ACC112 (cell line): ENCODE measurements around the gene DTNBP1.

Experiments used
- H2AFZ ChIP-seq: fragments of 200-600 bp; sonication (generic); one replicate; pipeline ENCODE4 v1.6.0; 2017; ENCODE audit warnings: antibody characterized with exemption, low read length; ENCODE audit not compliant: unreplicated experiment
- H3K27ac ChIP-seq: fragments of 200-600 bp; sonication (generic); 2 replicates; pipeline ENCODE4 v1.5.1; 2014; ENCODE audit warnings: low read depth, mild to moderate bottlenecking, antibody characterized with exemption, low read length, moderate library complexity
- H3K27me3 ChIP-seq: fragments of 200-600 bp; sonication (generic); 2 replicates; pipeline ENCODE4 v1.6.1; 2014; ENCODE audit warnings: mild to moderate bottlenecking, antibody characterized with exemption, low read length, moderate library complexity, mixed read lengths; ENCODE audit not compliant: insufficient read depth
- H3K36me3 ChIP-seq: fragments of 200-600 bp; sonication (generic); 2 replicates; pipeline ENCODE4 v1.6.1; 2016; ENCODE audit warnings: mild to moderate bottlenecking, antibody characterized with exemption, low read length, moderate library complexity, mixed read lengths; ENCODE audit not compliant: insufficient read depth
- H3K4me1 ChIP-seq: fragments of 200-600 bp; sonication (generic); one replicate; pipeline ENCODE4 v1.6.1; 2016; ENCODE audit warnings: low read length, mixed read lengths; ENCODE audit not compliant: insufficient read depth, unreplicated experiment, control insufficient read depth
- H3K4me3 ChIP-seq: fragments of 200-600 bp; sonication (generic); 2 replicates; pipeline ENCODE4 v1.5.1; 2014; ENCODE audit warnings: mild to moderate bottlenecking, low read depth, low read length
- H3K79me2 ChIP-seq: fragments of 200-600 bp; sonication (generic); one replicate; pipeline ENCODE4 v1.6.0; 2016; ENCODE audit warnings: low read length; ENCODE audit not compliant: control insufficient read depth, unreplicated experiment, insufficient read depth

The DTNBP1 gene

GRCh38 chr6:15682965-15683822 lies 20.4 kb upstream of the DTNBP1 start:
- H3K36me3 ChIP-seq = no peaks in the 10 kb centered on the region
- no peaks in the 10 kb centered on the region for H3K79me2 ChIP-seq
- H3K27me3 ChIP-seq = peaks cover 34% of the 10 kb centered on the region
- H2AFZ ChIP-seq = no peak overlapping the region
- H3K4me3 ChIP-seq = no peak overlapping the region
- H3K4me1 ChIP-seq = no peaks in the 10 kb centered on the region
- H3K27ac ChIP-seq = no peak overlapping the region

GRCh38 chr6:15681946-15682345 lies 19.1 kb upstream of the DTNBP1 start:
- Histone ChIP-seq H3K27me3 (peaks cover 47% of the 10 kb centered on the region), H3K4me3 (no peak overlapping the region), H3K79me2 (no peaks in the 10 kb centered on the region), H3K36me3 (no peaks in the 10 kb centered on the region), H3K4me1 (no peaks in the 10 kb centered on the region), H2AFZ (no peak overlapping the region), H3K27ac (no peak overlapping the region)

GRCh38 chr6:15678514-15678913 lies 15.7 kb upstream of the DTNBP1 start:
- no peak overlapping the region for H2AFZ ChIP-seq
- no peak overlapping the region for H3K4me3 ChIP-seq
- no peak overlapping the region for H3K27ac ChIP-seq
- no peaks in the 10 kb centered on the region for H3K36me3 ChIP-seq
- H3K79me2 ChIP-seq = no peaks in the 10 kb centered on the region
- no peaks in the 10 kb centered on the region for H3K4me1 ChIP-seq
- peaks cover 63% of the 10 kb centered on the region for H3K27me3 ChIP-seq

DNA sequence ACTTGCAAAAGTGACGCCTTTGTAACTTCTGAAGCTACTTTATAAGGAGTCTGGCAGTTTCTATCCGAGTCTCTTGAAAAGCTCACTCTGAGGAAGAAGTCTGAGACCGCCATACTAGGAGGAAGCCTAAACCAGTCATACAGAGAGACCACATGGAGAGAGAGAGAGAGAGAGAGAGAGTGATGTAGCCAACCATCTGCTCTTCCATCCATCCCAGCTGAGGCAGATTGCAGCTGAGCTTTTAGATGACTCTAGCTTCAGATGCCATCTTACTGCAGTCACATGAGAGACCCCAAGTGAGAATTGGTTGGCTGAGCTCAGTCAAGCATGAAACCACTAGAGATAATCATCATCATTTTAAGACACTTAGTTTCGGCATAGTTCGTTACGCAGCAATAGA lies 15.0 kb upstream of the DTNBP1 start:
- H3K79me2 ChIP-seq = no peaks in the 10 kb centered on the region
- H3K27ac ChIP-seq = no peak overlapping the region

DNA sequence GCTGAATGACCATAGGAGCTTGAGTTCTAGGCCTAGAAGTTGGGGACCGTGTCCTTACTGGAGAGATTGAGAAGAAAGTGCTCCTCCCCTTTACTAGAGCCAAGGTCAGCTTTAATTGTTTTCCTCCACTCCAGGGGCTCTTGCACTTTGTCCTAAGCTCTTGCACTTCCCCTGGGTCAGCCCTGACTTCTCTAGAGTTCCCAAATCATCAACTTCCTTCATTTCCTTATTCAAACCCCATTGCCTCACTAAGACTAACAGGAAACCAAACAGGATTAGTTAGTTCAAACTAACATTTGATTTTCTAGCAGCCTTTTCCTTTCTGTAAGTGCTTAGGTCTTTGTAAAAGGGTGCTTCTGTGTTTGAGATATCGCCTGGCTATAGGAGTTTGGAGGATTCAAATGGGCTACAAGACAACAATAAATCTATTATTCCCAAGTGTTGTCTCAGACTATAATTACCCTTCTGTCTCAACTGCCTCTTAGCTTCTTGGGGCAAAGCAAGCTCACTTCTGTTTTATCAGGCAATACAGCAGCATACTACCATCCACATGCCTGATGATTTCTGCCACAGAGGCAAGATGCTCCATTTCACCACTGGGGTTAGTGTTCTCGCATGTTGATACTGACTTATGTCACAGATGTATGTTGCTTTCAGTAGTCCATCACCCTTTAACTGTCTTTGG lies 12.8 kb upstream of the DTNBP1 start:
- Histone ChIP-seq H3K36me3 (no peaks in the 10 kb centered on the region), H3K27ac (no peak overlapping the region), H3K79me2 (no peaks in the 10 kb centered on the region), H2AFZ (no peak overlapping the region), H3K27me3 (peaks cover 81% of the 10 kb centered on the region), H3K4me1 (no peaks in the 10 kb centered on the region), H3K4me3 (no peak overlapping the region)

More for the DNA sequence above, 15.0 kb upstream of the DTNBP1 start:
- Histone ChIP-seq H3K4me1 (no peaks in the 10 kb centered on the region), H3K36me3 (no peaks in the 10 kb centered on the region), H3K4me3 (no peak overlapping the region), H2AFZ (no peak overlapping the region), H3K27me3 (peaks cover 67% of the 10 kb centered on the region)

- peaks cover 89% of the 10 kb centered on the region for H3K27me3 ChIP-seq
- no peaks in the 10 kb centered on the region for H3K4me1 ChIP-seq
- no peak overlapping the region for H3K27ac ChIP-seq
- H3K4me3 ChIP-seq = no peak overlapping the region
- no peak overlapping the region for H2AFZ ChIP-seq
- H3K36me3 ChIP-seq = no peaks in the 10 kb centered on the region
- no peaks in the 10 kb centered on the region for H3K79me2 ChIP-seq
Measured at GRCh38 chr6:15674690-15675386, 12.0 kb upstream of the DTNBP1 start.

DNA sequence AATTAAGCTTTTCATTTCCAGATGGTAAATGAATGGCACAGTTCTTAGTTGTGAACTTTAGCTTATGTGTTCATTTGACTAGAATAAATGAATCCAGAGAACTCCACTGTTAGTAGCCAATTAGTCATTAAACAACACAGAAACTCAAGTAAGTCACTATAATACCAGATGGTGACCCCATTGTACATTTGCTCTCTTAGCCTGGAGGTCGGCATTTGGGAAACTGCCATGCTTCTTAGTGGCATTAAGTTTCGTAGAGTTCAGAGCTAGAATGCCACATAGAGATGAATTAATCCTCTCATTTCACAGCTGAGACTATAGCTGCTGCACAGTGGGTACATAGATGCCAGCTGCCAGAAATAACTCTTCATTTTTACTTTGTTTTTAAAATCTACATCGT lies 10.8 kb upstream of the DTNBP1 start:
- Histone ChIP-seq H3K27ac (no peak overlapping the region), H3K27me3 (peaks cover 93% of the 10 kb centered on the region), H3K79me2 (no peaks in the 10 kb centered on the region), H2AFZ (no peak overlapping the region), H3K4me1 (no peaks in the 10 kb centered on the region), H3K4me3 (no peak overlapping the region), H3K36me3 (no peaks in the 10 kb centered on the region)

DNA sequence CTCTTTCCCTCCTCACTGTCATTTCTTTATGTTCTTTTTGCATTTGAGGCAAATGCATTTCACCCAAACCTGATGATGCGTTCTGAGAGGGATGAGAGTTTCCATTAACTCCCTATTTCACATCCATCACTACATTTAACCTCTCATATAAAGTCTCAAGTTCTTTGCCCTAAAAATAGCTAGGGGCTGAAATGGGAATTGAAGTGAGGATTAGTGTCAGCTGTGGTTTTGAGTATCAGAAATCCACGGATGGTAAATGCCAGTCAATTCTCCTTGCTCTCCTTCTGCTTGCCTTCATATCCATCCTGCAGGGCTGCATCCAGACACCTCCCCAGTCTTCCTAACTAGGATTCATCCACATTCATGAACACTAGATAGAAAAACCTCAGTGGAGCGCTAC lies 10.0 kb upstream of the DTNBP1 start:
- H3K4me3 ChIP-seq = no peak overlapping the region
- H2AFZ ChIP-seq = no peak overlapping the region
- no peak overlapping the region for H3K27ac ChIP-seq
- no peaks in the 10 kb centered on the region for H3K36me3 ChIP-seq
- peaks cover 93% of the 10 kb centered on the region for H3K27me3 ChIP-seq
- H3K79me2 ChIP-seq = no peaks in the 10 kb centered on the region
- H3K4me1 ChIP-seq = no peaks in the 10 kb centered on the region

- H3K36me3 ChIP-seq = no peaks in the 10 kb centered on the region
- H3K4me3 ChIP-seq = no peak overlapping the region
- H3K79me2 ChIP-seq = no peaks in the 10 kb centered on the region
- H3K27me3 ChIP-seq = peaks cover 91% of the 10 kb centered on the region
- no peaks in the 10 kb centered on the region for H3K4me1 ChIP-seq
- no peak overlapping the region for H2AFZ ChIP-seq
- no peak overlapping the region for H3K27ac ChIP-seq
Measured at GRCh38 chr6:15672291-15672690, 9.5 kb upstream of the DTNBP1 start.

GRCh38 chr6:15668918-15669317 lies 6.1 kb upstream of the DTNBP1 start:
- peaks cover 70% of the 10 kb centered on the region for H3K27me3 ChIP-seq
- H3K36me3 ChIP-seq = no peaks in the 10 kb centered on the region
- no peak overlapping the region for H2AFZ ChIP-seq
- H3K4me1 ChIP-seq = no peaks in the 10 kb centered on the region
- no peaks in the 10 kb centered on the region for H3K79me2 ChIP-seq
- H3K4me3 ChIP-seq = no peak overlapping the region
- no peak overlapping the region for H3K27ac ChIP-seq
